PC-3 (cell line): ENCODE data around the gene PPM1B. TPM values are rescaled to one million over a fixed set of nuclear protein-coding genes. Genes with fewer than 3 reads are reported as not detected.

Experiments
- ATAC-seq: fragments of 200-7000 bp; cut with Tn5 transposase; 2 replicates; pipeline ENCODE4 v1.9.1; 2020; ENCODE audit warnings: mild to moderate bottlenecking, moderate library complexity
- BruUV-seq: library from RNA; stranded (reverse); fragments of 400-500 nt; replicated peaks from 2 replicates; lab custom pipeline; 2021; lab: Mats Ljungman, UMichigan
- CTCF ChIA-PET: fragments of 300-600 bp; sonication (Branson Sonifier 250); formaldehyde crosslinking; loops from one replicate; lab custom pipeline; 2022; ENCODE audit warnings: antibody characterized with exemption; lab: Charles Lee
- POLR2A ChIA-PET: fragments of 300-600 bp; sonication (Branson Sonifier 250); formaldehyde crosslinking; loops from one replicate; lab custom pipeline; 2022; ENCODE audit warnings: antibody characterized with exemption; ENCODE audit not compliant: unreplicated experiment; lab: Charles Lee
- DNase-seq: peaks from one replicate; pipeline ENCODE4 v3.0.0-alpha.2; 2015
- H2AFZ ChIP-seq: fragments of 300-600 bp; sonication (generic); 2 replicates; pipeline ENCODE4 v1.6.0; 2016; ENCODE audit warnings: antibody characterized with exemption, low read length
- H3F3A ChIP-seq: fragments of 300-600 bp; sonication (generic); one replicate; pipeline ENCODE4 v1.6.0; 2017; ENCODE audit warnings: antibody characterized with exemption, low read length, control low read depth, mild to moderate bottlenecking; ENCODE audit not compliant: unreplicated experiment
- H3K27ac ChIP-seq: fragments of 300-600 bp; sonication (generic); 2 replicates; pipeline ENCODE4 v1.5.1; 2016; ENCODE audit warnings: mild to moderate bottlenecking, low read length
- H3K27me3 ChIP-seq: fragments of 300-600 bp; sonication (generic); 2 replicates; pipeline ENCODE4 v1.6.1; 2016; ENCODE audit warnings: low read length, mixed read lengths
- H3K36me3 ChIP-seq: fragments of 300-600 bp; sonication (generic); 2 replicates; pipeline ENCODE4 v1.6.1; 2016; ENCODE audit warnings: low read depth, mixed run types, low read length, mixed read lengths
- H3K4me1 ChIP-seq: fragments of 300-600 bp; sonication (generic); 2 replicates; pipeline ENCODE4 v1.5.1; 2016; ENCODE audit warnings: low read length; ENCODE audit not compliant: insufficient read depth
- H3K4me2 ChIP-seq: fragments of 300-600 bp; sonication (generic); 2 replicates; pipeline ENCODE4 v1.6.0; 2016; ENCODE audit warnings: low read length
- H3K4me3 ChIP-seq: fragments of 300-600 bp; sonication (generic); 2 replicates; pipeline ENCODE4 v1.5.1; 2016; ENCODE audit warnings: mild to moderate bottlenecking, low read length, mixed read lengths
- H3K79me2 ChIP-seq: fragments of 300-600 bp; sonication (generic); 2 replicates; pipeline ENCODE4 v1.6.1; 2017; ENCODE audit warnings: low read length, mixed read lengths
- H3K9ac ChIP-seq: fragments of 300-600 bp; sonication (generic); 2 replicates; pipeline ENCODE4 v1.6.0; 2016; ENCODE audit warnings: mild to moderate bottlenecking, low read length
- H3K9me2 ChIP-seq: fragments of 300-600 bp; sonication (generic); replicated peaks from 2 replicates; pipeline ENCODE4 v1.6.1; 2016; ENCODE audit warnings: mixed run types, low read length, mixed read lengths
- H3K9me3 ChIP-seq: fragments of 300-600 bp; sonication (generic); 2 replicates; pipeline ENCODE4 v1.6.1; 2016; ENCODE audit warnings: low read length, mixed read lengths
- H4K20me1 ChIP-seq: fragments of 300-600 bp; sonication (generic); 2 replicates; pipeline ENCODE4 v1.6.1; 2016; ENCODE audit warnings: low read length, mixed read lengths
- EZH2 ChIP-seq: fragments of 300-600 bp; sonication (generic); IDR thresholded peaks from one replicate; pipeline ENCODE4 v1.6.1; 2017; ENCODE audit warnings: antibody characterized with exemption, mild to moderate bottlenecking, low read length; ENCODE audit not compliant: unreplicated experiment
- EZH2phosphoT487 ChIP-seq: fragments of 300-600 bp; sonication (generic); IDR thresholded peaks from 2 replicates; pipeline ENCODE4 v1.6.1; 2018; ENCODE audit warnings: mild to moderate bottlenecking, antibody characterized with exemption, low read length, borderline replicate concordance
- intact Hi-C: fragments of 100-400 bp; cut with micrococcal nuclease; formaldehyde crosslinking; loops from 2 replicates; pipeline ENCODE4 v1.9.0; 2023
- total RNA-seq: library from RNA; depleted of rRNA; stranded (reverse); fragments of >200 nt; gene quantifications from 2 replicates; pipeline ENCODE4 v1.2.3, GENCODE V29; 2014
- TF ChIP-seq, protein P1 (sequence below): fragments of 300-600 bp; sonication (generic); conservative IDR thresholded peaks from 2 replicates; pipeline ENCODE4 v1.5.1; 2017; ENCODE audit warnings: antibody characterized with exemption, low read depth, mild to moderate bottlenecking, low read length

Gene PPM1B
- total RNA-seq, 1 experiment from 2014 or later, result 17.6 TPM

DNA sequence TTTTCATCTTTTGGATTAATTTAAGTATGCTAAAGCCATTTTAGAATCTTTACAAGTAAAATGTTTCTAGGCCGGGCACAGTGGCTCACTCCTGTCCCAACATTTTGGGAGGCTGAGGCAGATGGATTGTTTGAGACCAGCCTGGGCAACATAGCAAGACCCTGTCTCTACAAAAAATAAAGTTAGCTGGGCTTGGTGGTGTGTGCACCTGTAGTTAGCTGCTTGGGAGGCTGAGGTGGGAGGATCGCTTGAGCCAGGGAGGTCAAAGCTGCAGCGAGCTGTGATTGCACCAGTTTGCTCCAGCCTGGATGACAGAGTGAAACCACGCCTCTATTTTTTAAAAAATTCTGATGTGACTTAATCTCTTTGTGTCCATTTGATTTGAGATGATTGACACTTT is 3.9 kb downstream of the PPM1B start:
- H3K27me3 ChIP-seq, result no peaks in the 10 kb centered on the region
- no peak overlapping the region for H3K4me3 ChIP-seq
- no peaks in the 10 kb centered on the region for H3F3A ChIP-seq
- H3K4me2 ChIP-seq, result no peak overlapping the region
- CTCF ChIA-PET, result no interaction called here
- DNase-seq (no peak), ATAC-seq (no peak)
- H3K4me1 ChIP-seq, result peaks cover 16% of the 10 kb centered on the region; the same call in 1 of the 2 replicates
- TF ChIP-seq EZH2phosphoT487, result no peak
- TF ChIP-seq, protein P1, sequence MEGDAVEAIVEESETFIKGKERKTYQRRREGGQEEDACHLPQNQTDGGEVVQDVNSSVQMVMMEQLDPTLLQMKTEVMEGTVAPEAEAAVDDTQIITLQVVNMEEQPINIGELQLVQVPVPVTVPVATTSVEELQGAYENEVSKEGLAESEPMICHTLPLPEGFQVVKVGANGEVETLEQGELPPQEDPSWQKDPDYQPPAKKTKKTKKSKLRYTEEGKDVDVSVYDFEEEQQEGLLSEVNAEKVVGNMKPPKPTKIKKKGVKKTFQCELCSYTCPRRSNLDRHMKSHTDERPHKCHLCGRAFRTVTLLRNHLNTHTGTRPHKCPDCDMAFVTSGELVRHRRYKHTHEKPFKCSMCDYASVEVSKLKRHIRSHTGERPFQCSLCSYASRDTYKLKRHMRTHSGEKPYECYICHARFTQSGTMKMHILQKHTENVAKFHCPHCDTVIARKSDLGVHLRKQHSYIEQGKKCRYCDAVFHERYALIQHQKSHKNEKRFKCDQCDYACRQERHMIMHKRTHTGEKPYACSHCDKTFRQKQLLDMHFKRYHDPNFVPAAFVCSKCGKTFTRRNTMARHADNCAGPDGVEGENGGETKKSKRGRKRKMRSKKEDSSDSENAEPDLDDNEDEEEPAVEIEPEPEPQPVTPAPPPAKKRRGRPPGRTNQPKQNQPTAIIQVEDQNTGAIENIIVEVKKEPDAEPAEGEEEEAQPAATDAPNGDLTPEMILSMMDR, result no peak
- no peak for TF ChIP-seq EZH2
- no peak overlapping the region for H3K27ac ChIP-seq
- H4K20me1 ChIP-seq, result peaks cover 18% of the 10 kb centered on the region; the same call in 1 of the 2 replicates
- no peaks in the 10 kb centered on the region for H3K9me2 ChIP-seq
- no peak overlapping the region for H2AFZ ChIP-seq
- intact Hi-C loops, result loop anchor here (5.0 kb wide), 1 partner anchor 190 kb away; the partner anchor contains the start of genes CAMKMT and PREPL
- POLR2A ChIA-PET, result no interaction called here
- H3K9me3 ChIP-seq, result no peaks in the 10 kb centered on the region
- H3K79me2 ChIP-seq, result peaks cover 86% of the 10 kb centered on the region
- H3K36me3 ChIP-seq, result no peaks in the 10 kb centered on the region
- H3K9ac ChIP-seq, result no peak overlapping the region
- BruUV-seq, result no TSS peak

DNA sequence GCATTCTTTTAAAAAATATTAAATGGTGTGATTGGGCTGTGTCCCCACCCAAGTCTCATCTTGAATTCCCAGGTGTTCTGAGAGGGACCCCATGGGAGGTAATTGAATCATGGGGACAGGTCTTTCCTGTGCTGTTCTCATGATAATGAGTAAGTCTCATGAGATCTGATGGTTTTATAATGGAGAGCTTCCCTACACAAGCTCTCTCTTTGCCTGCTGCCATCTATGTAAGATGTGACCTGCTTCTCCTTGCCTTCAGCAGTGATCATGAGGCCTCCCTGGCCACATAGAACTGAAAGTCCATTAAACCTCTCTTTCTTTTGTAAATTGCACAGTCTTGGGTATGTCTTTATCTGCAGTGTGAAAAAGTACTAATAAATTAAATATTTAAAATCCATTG is 10.3 kb downstream of the PPM1B start:
- H3K9ac ChIP-seq, result no peak overlapping the region
- peaks cover 6% of the 10 kb centered on the region; the same call in 1 of the 2 replicates for H4K20me1 ChIP-seq
- H3K4me1 ChIP-seq, result no peaks in the 10 kb centered on the region
- no peaks in the 10 kb centered on the region for H3K9me2 ChIP-seq
- no peaks in the 10 kb centered on the region for H3K36me3 ChIP-seq
- ChIA-PET POLR2A (no interaction called here), CTCF (no interaction called here)
- H3K79me2 ChIP-seq, result peaks cover 81% of the 10 kb centered on the region
- no peak overlapping the region for H3K27ac ChIP-seq
- no peaks in the 10 kb centered on the region for H3F3A ChIP-seq
- DNase-seq (no peak), ATAC-seq (no peak)
- H3K4me2 ChIP-seq, result no peak overlapping the region
- no peak overlapping the region for H2AFZ ChIP-seq
- no peaks in the 10 kb centered on the region for H3K27me3 ChIP-seq
- H3K4me3 ChIP-seq, result no peak overlapping the region
- intact Hi-C loops, result no loop called here
- TF ChIP-seq EZH2 (no peak), EZH2phosphoT487 (no peak)
- TF ChIP-seq, protein P1, result no peak
- no TSS peak for BruUV-seq
- no peaks in the 10 kb centered on the region for H3K9me3 ChIP-seq

DNA sequence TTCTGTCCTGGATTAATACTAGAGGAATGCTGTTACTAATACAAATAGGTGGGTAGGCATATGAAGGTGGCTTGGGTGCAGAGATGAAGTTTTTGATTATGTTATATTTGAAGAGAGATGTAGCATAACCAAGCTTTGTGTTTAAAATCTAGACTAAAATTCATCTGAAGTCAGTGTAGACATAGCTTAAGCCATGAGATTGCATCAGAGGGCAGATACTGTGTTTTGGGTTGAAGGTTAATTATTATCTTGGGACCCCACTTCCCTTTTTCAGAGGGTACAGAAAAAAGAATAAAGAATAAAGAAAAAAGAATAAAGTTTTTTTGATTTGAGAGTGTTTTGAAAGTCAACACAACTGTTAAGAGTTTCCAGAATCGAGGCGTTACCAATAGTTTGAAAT is 13.0 kb downstream of the PPM1B start:
- Histone ChIP-seq H3K27me3 (no peaks in the 10 kb centered on the region), H3K4me3 (no peak overlapping the region), H3K4me1 (no peaks in the 10 kb centered on the region), H3F3A (no peaks in the 10 kb centered on the region), H3K36me3 (no peaks in the 10 kb centered on the region), H3K27ac (no peak overlapping the region), H3K9me3 (no peaks in the 10 kb centered on the region), H3K9me2 (no peaks in the 10 kb centered on the region), H3K9ac (no peak overlapping the region), H3K4me2 (no peak overlapping the region), H3K79me2 (peaks cover 78% of the 10 kb centered on the region), H2AFZ (no peak overlapping the region), H4K20me1 (peaks cover 6% of the 10 kb centered on the region; the same call in 1 of the 2 replicates)
- ChIA-PET POLR2A (no interaction called here), CTCF (no interaction called here)
- TF ChIP-seq, protein P1, result no peak
- TF ChIP-seq EZH2 (no peak), EZH2phosphoT487 (no peak)
- no TSS peak for BruUV-seq
- intact Hi-C loops, result no loop called here
- DNase-seq, result no peak
- no peak for ATAC-seq
